Duodenal mucosa (tissue), 2 donors: ENCODE data around the gene KLHL41.

Source experiments
- H3K27ac ChIP-seq: one replicate; pipeline ENCODE4 v1.7.0; 2013; ENCODE audit warnings: low read depth, low read length
- H3K27me3 ChIP-seq, 2 donors: one replicate each; pipeline ENCODE4 v1.7.0; 2013; ENCODE audit warnings: low read length in 2 of 2, control low read depth in 1 of 2; ENCODE audit not compliant: insufficient read depth in 2 of 2, control insufficient read depth in 1 of 2
- H3K36me3 ChIP-seq, 2 donors: one replicate each; pipeline ENCODE4 v1.7.0; 2013; ENCODE audit warnings: low read length in 2 of 2, control low read depth in 1 of 2; ENCODE audit not compliant: insufficient read depth in 2 of 2, control insufficient read depth in 1 of 2
- H3K4me1 ChIP-seq, 2 donors: one replicate each; pipeline ENCODE4 v1.7.0; 2013; ENCODE audit warnings: low read length in 2 of 2, control low read depth in 1 of 2; ENCODE audit not compliant: insufficient read depth in 2 of 2, control insufficient read depth in 1 of 2
- H3K4me3 ChIP-seq, 2 donors: one replicate each; pipeline ENCODE4 v1.7.0; 2013; ENCODE audit warnings: low read length in 2 of 2, low read depth in 1 of 2
- H3K9ac ChIP-seq, 2 donors: one replicate each; pipeline ENCODE4 v1.7.0; 2013; ENCODE audit warnings: low read length in 2 of 2, low read depth in 1 of 2
- H3K9me3 ChIP-seq, 2 donors: one replicate each; pipeline ENCODE4 v1.7.0; 2013; ENCODE audit warnings: low read length in 2 of 2, control low read depth in 1 of 2; ENCODE audit not compliant: control insufficient read depth in 1 of 2

The KLHL41 gene

DNA sequence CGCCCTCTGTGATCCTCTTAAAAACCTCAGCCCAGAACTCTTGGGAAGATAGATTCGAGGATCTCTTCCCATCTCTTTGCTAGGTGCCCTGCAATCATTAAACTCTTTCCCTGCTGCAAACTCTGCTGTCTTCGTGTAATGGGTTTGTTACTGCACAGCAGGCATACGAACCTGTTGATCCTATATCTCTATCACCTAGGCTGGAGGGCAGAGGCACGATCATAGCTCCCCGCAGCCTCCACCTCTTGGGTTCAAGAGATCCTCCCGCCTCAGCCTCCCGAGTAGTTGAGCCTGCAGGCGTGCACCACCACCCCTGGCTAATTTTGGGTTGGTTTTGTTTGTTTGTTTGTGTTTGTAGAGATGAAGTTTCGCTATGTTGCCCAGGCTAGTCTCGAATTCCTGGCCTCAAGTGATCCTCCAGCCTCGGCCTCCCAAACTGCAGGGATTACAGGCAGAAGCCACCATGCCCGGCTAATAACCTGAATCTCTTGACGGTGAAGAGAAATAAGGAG lies 30.7 kb upstream of the KLHL41 start:
- Histone ChIP-seq H3K27me3 (no peaks in the 10 kb centered on the region), H3K9ac (peak overlapping the region; percentile 62 to 73), H3K9me3 (no peaks in the 10 kb centered on the region), H3K4me1 (peaks cover 4 to 7% of the 10 kb centered on the region in 2 donors), H3K27ac (peak overlapping the region; percentile 48), H3K4me3 (peak overlapping the region; percentile 72 to 85), H3K36me3 (peaks cover 4 to 7% of the 10 kb centered on the region in 2 donors)

DNA sequence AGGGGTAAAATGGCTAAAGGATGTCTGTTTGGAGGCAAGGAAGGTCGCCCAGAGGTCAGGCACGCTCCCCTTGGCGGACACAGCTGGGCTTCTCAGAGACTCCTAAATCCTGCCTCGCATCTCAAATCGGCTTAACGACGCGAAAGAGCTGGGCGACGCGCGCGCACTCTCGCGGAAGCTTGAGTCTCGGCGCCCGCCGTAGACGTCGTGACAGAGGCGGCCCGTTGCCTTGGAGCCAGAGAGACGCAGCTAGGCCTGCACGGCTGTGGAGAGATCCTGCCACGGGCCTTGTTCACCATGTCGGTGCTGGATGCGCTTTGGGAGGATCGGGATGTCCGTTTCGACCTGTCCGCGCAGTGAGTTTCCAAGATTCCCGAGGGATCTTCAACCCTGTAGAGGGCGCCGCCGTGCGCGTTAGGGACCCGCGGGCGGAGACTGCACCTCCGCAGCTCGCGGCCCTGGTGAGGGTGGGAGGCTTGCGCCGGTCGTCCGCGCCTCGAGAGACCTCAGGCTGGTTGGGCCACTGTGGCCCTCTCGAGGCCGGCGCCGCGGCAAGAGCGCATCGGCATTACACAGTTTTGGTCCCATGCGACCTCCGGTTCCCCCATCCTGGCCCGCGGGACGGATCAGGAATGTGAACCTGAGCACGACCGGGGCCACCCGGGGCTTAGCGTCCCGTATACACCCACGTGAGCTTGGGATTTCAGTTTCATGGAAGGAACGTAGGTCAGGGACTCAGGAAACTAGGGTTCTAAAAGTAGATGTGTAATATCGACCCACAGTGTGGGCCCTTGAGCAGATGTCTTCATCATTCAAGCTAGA lies 30.0 kb upstream of the KLHL41 start, which contains the start of gene BBS5:
Gene BBS5, plus strand, starts transcription at position 238 of the 822 bp plus-strand sequence. Its CDS starts 60 bp downstream, at position 298.
- peak within 1 kb of the TSS; percentile 72 to 85 for H3K4me3 ChIP-seq
- peaks cover 4 to 7% of the 10 kb centered on the region in 2 donors for H3K36me3 ChIP-seq
- peak within 1 kb of the TSS; percentile 48 for H3K27ac ChIP-seq
- peaks cover 4 to 7% of the 10 kb centered on the region in 2 donors for H3K4me1 ChIP-seq
- no peaks in the 10 kb centered on the region for H3K9me3 ChIP-seq
- H3K9ac ChIP-seq, result peak within 1 kb of the TSS; percentile 62 to 73
- no peaks in the 10 kb centered on the region for H3K27me3 ChIP-seq

DNA sequence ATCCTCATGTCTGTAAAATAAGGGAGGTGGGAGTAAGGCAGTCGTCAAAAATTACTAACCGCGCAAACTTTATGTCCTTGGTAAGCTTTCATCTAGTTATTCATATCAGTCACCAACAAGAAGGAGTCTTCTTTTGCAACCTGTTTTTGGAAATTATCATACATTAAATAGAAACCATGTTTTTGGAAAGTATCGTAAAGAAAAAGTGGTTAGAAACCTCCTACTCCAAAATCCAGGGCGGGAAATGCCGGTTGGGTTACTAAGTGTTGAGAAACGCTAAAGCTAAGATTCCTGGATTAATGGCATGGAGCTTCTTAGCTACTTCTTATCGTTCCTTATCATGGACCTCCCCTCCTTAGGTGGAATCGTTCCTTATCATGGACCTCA lies 29.4 kb upstream of the KLHL41 start:
- H3K4me3 ChIP-seq, result peak overlapping the region; percentile 72 to 85
- H3K9me3 ChIP-seq, result no peaks in the 10 kb centered on the region
- H3K27ac ChIP-seq, result no peak overlapping the region
- peaks cover 4 to 7% of the 10 kb centered on the region in 2 donors for H3K4me1 ChIP-seq
- H3K36me3 ChIP-seq, result peaks cover 4 to 7% of the 10 kb centered on the region in 2 donors
- H3K27me3 ChIP-seq, result no peaks in the 10 kb centered on the region
- H3K9ac ChIP-seq, result peak overlapping the region; percentile 62 to 73

DNA sequence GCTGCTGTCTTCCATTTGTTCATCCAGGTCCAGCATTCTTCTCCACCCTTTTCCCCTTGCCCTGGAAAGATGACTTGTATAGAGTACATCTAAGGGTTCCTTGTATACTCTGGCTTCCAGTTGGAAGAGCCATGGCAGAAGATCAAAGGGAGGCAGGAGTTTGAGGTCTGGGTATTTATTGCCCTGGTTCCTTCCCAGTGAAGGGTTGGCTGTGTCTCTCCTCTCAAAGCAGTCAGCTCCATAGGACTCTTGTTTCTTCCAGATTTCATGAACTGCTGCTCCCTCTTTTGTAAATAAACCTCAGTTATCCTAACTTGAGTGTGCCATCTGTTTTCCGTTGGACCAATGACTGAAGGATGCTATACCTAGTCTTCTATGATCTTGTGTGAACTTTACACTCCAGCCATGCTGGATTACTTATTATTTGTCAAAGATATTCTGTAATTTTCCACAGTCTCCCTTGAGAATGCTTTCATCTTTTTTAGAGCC lies 23.8 kb upstream of the KLHL41 start:
- Histone ChIP-seq H3K9me3 (no peaks in the 10 kb centered on the region), H3K27ac (no peak overlapping the region)

DNA sequence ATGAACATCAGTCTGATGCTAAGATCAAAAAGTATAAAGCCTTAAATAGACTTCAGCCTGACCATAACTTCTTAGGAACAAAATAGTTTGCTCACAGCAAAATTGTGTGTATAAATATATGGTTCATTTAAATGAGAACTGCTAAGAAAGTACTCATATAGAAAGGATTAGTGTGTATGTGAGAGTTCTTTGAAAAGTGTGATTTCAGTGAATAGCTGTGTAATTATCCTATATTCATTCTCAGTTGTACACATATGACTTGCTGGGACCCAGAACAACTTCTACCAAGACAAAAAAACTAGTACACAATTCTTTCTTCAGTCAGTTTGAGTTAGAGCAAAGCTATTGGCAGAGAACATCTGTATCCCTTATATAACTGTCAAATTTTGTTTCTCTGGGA lies 23.0 kb upstream of the KLHL41 start:
- H3K36me3 ChIP-seq, result peaks cover 4 to 7% of the 10 kb centered on the region in 2 donors

More for the DNA sequence above, 23.8 kb upstream of the KLHL41 start:
- Histone ChIP-seq H3K9ac (no peak overlapping the region), H3K4me3 (no peak overlapping the region), H3K27me3 (no peaks in the 10 kb centered on the region), H3K36me3 (peaks cover 4 to 7% of the 10 kb centered on the region in 2 donors), H3K4me1 (no peaks in the 10 kb centered on the region)

DNA sequence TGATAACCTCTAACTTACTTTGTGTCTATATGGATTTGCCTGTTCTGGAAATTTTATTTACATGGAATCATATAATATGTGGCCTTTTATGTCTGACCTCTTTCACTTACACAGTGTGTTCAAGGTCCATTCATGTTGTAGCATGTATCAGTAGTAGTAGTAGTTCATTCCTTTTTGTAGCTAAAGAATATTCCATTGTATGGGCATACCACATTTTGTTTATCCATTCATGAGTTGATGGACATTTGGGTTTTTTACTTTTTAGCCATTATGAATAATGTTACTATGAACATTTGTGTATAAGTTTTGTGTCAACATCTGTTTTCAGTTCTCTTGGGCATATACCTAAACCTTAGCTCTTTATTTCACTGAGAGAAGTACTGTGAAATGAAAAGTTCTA lies 18.7 kb upstream of the KLHL41 start:
- Histone ChIP-seq H3K4me1 (peaks cover 0 to 10% of the 10 kb centered on the region in 2 donors), H3K27ac (no peak overlapping the region), H3K9ac (no peak overlapping the region), H3K9me3 (no peaks in the 10 kb centered on the region), H3K4me3 (no peak overlapping the region), H3K27me3 (no peaks in the 10 kb centered on the region), H3K36me3 (no peaks in the 10 kb centered on the region)

More for the DNA sequence above, 23.0 kb upstream of the KLHL41 start:
- Histone ChIP-seq H3K4me1 (no peaks in the 10 kb centered on the region), H3K9ac (no peak overlapping the region), H3K27ac (no peak overlapping the region), H3K9me3 (no peaks in the 10 kb centered on the region), H3K27me3 (no peaks in the 10 kb centered on the region), H3K4me3 (no peak overlapping the region)

DNA sequence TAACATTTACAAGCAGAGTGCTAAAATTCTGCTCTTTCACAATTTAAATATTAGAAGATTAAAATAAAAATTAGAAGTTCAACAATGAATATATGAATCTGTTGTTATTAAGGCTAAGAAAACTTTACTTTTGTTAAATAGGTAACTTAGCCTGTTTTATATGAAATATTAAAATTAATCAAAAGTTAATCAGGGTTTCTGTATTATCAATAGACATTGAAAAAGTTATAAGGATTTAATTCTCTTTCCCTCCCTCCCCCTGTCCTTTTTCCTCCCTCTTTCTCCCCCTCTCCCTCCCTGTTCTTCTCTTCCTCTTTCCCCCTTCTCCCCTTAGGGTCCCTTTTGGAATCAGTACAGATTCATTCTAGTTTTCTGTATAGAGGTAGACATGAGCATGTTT lies 18.1 kb upstream of the KLHL41 start:
- Histone ChIP-seq H3K9ac (no peak overlapping the region), H3K9me3 (no peaks in the 10 kb centered on the region), H3K27ac (no peak overlapping the region), H3K36me3 (no peaks in the 10 kb centered on the region), H3K4me3 (no peak overlapping the region), H3K27me3 (no peaks in the 10 kb centered on the region), H3K4me1 (peaks cover 0 to 10% of the 10 kb centered on the region in 2 donors)

DNA sequence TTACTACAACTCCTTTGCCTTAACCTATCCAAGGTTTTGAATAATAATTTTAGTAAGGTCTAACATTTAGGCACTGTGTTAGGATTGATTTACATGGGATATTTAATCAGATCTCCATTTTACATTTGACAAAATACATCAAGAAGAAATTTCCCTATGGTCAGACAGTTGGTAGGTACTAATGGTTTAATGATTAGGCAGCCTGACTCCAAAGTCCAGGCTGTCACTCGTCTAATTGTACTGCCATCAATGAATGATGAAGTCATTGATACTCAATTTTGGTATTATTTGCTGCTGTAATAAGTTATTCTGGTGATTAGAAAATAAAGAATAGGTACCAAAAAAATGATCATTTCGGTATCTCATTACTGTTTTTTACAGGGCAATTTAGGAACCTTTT lies 16.1 kb upstream of the KLHL41 start:
- no peaks in the 10 kb centered on the region for H3K27me3 ChIP-seq
- peaks cover 0 to 10% of the 10 kb centered on the region in 2 donors for H3K4me1 ChIP-seq
- H3K27ac ChIP-seq, result no peak overlapping the region
- H3K4me3 ChIP-seq, result no peak overlapping the region
- no peaks in the 10 kb centered on the region for H3K36me3 ChIP-seq
- no peak overlapping the region for H3K9ac ChIP-seq
- no peaks in the 10 kb centered on the region for H3K9me3 ChIP-seq

DNA sequence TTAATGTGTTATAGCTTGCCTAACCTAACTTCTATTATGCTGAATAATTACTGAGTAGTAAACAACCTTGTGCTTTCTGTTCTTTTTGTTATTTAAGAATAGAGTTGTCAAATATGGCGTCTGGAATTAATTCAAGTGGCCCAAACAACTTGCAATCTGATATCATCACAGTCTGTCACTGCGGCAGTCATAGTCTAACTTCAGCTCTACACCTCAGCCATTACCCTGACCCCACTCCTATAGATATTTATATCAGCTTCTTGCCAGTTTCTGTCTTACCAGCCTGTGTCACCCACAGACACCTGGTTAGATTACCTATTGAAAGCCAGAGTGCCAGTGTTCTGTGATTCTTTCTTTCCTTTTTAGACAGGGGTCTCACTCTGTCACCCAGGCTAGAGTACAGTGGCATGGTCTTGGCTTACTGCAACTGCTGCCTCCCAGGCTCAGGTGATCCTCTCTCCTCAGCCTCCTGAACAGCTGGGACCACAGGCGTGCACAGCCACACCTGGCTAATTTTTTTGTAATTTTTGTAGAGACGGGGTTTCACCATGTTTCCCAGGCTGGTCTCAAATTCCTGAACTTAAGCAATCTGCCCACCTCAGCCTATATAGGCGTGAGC lies 14.1 kb upstream of the KLHL41 start:
- no peak overlapping the region for H3K4me3 ChIP-seq

DNA sequence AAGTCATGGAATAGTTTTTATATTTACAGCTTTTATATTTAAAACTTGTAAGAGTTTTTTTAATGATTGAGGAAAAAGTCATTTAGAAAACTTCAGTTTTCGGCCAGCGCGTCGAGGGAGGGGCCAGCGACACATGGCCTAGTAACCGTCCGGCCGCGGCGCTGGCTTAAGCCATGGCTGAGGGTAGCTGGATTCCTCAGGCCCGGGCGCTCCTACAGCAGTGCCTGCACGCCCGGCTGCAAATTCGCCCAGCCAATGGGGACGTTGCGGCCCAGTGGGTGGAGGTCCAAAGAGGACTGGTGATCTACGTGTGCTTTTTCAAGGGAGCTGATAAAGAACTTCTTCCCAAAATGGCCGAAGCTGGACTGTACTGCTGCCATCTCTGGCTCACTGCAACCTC lies 4.9 kb upstream of the KLHL41 start:
- H3K27me3 ChIP-seq, result no peaks in the 10 kb centered on the region
- no peak overlapping the region for H3K27ac ChIP-seq
- H3K36me3 ChIP-seq, result peaks cover 0 to 5% of the 10 kb centered on the region in 2 donors
- no peaks in the 10 kb centered on the region for H3K9me3 ChIP-seq
- H3K9ac ChIP-seq, result no peak overlapping the region
- H3K4me3 ChIP-seq, result no peak overlapping the region
- H3K4me1 ChIP-seq, result peaks cover 0 to 11% of the 10 kb centered on the region in 2 donors

More for the DNA sequence above, 14.1 kb upstream of the KLHL41 start:
- Histone ChIP-seq H3K27me3 (no peaks in the 10 kb centered on the region), H3K9ac (no peak overlapping the region), H3K4me1 (peaks cover 0 to 10% of the 10 kb centered on the region in 2 donors), H3K9me3 (no peaks in the 10 kb centered on the region), H3K27ac (no peak overlapping the region), H3K36me3 (peaks cover 0 to 4% of the 10 kb centered on the region in 2 donors)
